H1 (cell line): ENCODE measurements around the gene NUP155. TPM values are rescaled to one million over a fixed set of nuclear protein-coding genes. Genes with fewer than 3 reads are reported as not detected.

Experiments
- CTCF ChIA-PET: fragments of 300-600 bp; sonication (Branson Sonifier 250); formaldehyde crosslinking; loops from one replicate; lab custom pipeline; 2021; ENCODE audit not compliant: partially characterized antibody; lab: Charles Lee
- POLR2A ChIA-PET: fragments of 300-600 bp; sonication (Branson Sonifier 250); formaldehyde crosslinking; loops from one replicate; lab custom pipeline; 2021; ENCODE audit warnings: inconsistent platforms; ENCODE audit not compliant: partially characterized antibody; lab: Charles Lee
- DNase-seq, 2 experiments: peaks; one replicate each; pipeline versions ENCODE4 v3.0.0 to v3.0.0-alpha.2; 2010 to 2022; ENCODE audit warnings: low spot score in 2 of 2, low read depth in 1 of 2, mixed read lengths in 1 of 2
- FAIRE-seq: peaks from 2 replicates; lab custom pipeline; 2011; peaks lifted over from hg19 to GRCh38; lab: Jason Lieb, UNC
- H2AFZ ChIP-seq: 2 replicates; pipeline ENCODE4 v1.8.1; 2012; ENCODE audit warnings: low read length, inconsistent platforms
- H2AK5ac ChIP-seq: 2 replicates; pipeline ENCODE4 v1.6.1; 2013; ENCODE audit warnings: low read depth, low read length
- H2BK120ac ChIP-seq: replicated peaks from 2 replicates; pipeline ENCODE3; 2013; ENCODE audit warnings: low read depth, low read length, inconsistent platforms
- H2BK12ac ChIP-seq: 2 replicates; pipeline ENCODE4 v1.6.1; 2013; ENCODE audit warnings: low read depth, low read length
- H2BK15ac ChIP-seq: 2 replicates; pipeline ENCODE4 v1.6.1; 2013; ENCODE audit warnings: low read length
- H2BK20ac ChIP-seq: 2 replicates; pipeline ENCODE4 v1.6.1; 2013; ENCODE audit warnings: low read length
- H2BK5ac ChIP-seq: 2 replicates; pipeline ENCODE4 v1.6.1; 2013; ENCODE audit warnings: low read depth, low read length
- H3K14ac ChIP-seq: 2 replicates; pipeline ENCODE4 v1.6.1; 2013; ENCODE audit warnings: inconsistent platforms; ENCODE audit not compliant: insufficient read length
- H3K18ac ChIP-seq: 2 replicates; pipeline ENCODE4 v1.6.1; 2013; ENCODE audit warnings: low read length; ENCODE audit errors: extremely low read depth
- H3K23ac ChIP-seq: 2 replicates; pipeline ENCODE4 v1.6.1; 2013; ENCODE audit warnings: inconsistent platforms; ENCODE audit not compliant: insufficient read length
- H3K23me2 ChIP-seq: 2 replicates; pipeline ENCODE4 v1.6.1; 2013; ENCODE audit warnings: low read depth, low read length
- H3K27ac ChIP-seq: 2 replicates; pipeline ENCODE4 v1.6.1; 2011; ENCODE audit warnings: low read depth, low read length, inconsistent platforms
- H3K27me3 ChIP-seq, 4 experiments: replicated peaks in 1 of 4; 1 replicate in 1 of 4; 2 replicates in 3 of 4; pipeline versions ENCODE4 v1.6.1 to v1.8.1; 2011 to 2013; ENCODE audit warnings: low read length in 3 of 4, mild to moderate bottlenecking in 3 of 4, inconsistent platforms in 2 of 4, mixed read lengths in 2 of 4, moderate library complexity in 1 of 4; ENCODE audit not compliant: control insufficient read depth in 3 of 4, insufficient read depth in 3 of 4; ENCODE audit errors: extremely low read depth in 1 of 4
- H3K36me3 ChIP-seq, 4 experiments: 2 replicates each; pipeline versions ENCODE4 v1.6.1 to v1.8.1; 2011 to 2013; ENCODE audit warnings: mild to moderate bottlenecking in 4 of 4, low read length in 3 of 4, moderate library complexity in 2 of 4, control low read depth in 1 of 4, inconsistent platforms in 1 of 4; ENCODE audit not compliant: insufficient read depth in 4 of 4, control insufficient read depth in 2 of 4
- H3K4ac ChIP-seq: replicated peaks from 2 replicates; pipeline ENCODE3; 2013; ENCODE audit warnings: low read length, low read depth, mixed read lengths, inconsistent platforms; ENCODE audit not compliant: insufficient read length
- H3K4me1 ChIP-seq, 4 experiments: replicated peaks in 1 of 4; 1 replicate in 1 of 4; 2 replicates in 3 of 4; pipeline versions ENCODE4 v1.6.1 to v1.8.1; 2011 to 2013; ENCODE audit warnings: low read length in 3 of 4, inconsistent platforms in 2 of 4, mixed read lengths in 1 of 4; ENCODE audit not compliant: insufficient read depth in 4 of 4, control insufficient read depth in 3 of 4
- H3K4me2 ChIP-seq, 2 experiments: 2 replicates each; pipeline versions ENCODE4 v1.6.1 to v1.8.1; 2011 to 2013; ENCODE audit warnings: low read depth in 2 of 2, low read length in 2 of 2, control low read depth in 1 of 2, inconsistent platforms in 1 of 2, mild to moderate bottlenecking in 1 of 2; ENCODE audit not compliant: insufficient read depth in 1 of 2
- H3K4me3 ChIP-seq, 4 experiments: fragments of 200-600, 300-600 bp in 1 of 4; sonication (generic), shearing (Covaris generic), sonication (Bioruptor Twin) in 1 of 4; 2 replicates each; pipeline versions ENCODE4 v1.5.1 to v1.8.1; 2011 to 2016; ENCODE audit warnings: low read length in 4 of 4, low read depth in 3 of 4, control low read depth in 2 of 4, inconsistent platforms in 2 of 4, mild to moderate bottlenecking in 2 of 4, mixed read lengths in 1 of 4, moderate library complexity in 1 of 4; ENCODE audit not compliant: insufficient read depth in 2 of 4; ENCODE audit errors: extremely low read depth in 1 of 4
- H3K56ac ChIP-seq: replicated peaks from 2 replicates; pipeline ENCODE3; 2013; ENCODE audit warnings: low read depth, mild to moderate bottlenecking, mixed read lengths, low read length, inconsistent platforms; ENCODE audit not compliant: insufficient read length
- H3K79me1 ChIP-seq: 2 replicates; pipeline ENCODE4 v1.6.1; 2013; ENCODE audit warnings: low read depth, low read length, control low read depth
- H3K79me2 ChIP-seq, 2 experiments: 2 replicates each; pipeline versions ENCODE4 v1.6.1 to v1.8.1; 2012 to 2013; ENCODE audit warnings: low read length in 2 of 2, mild to moderate bottlenecking in 2 of 2, inconsistent platforms in 1 of 2; ENCODE audit not compliant: insufficient read depth in 2 of 2, control insufficient read depth in 1 of 2
- H3K9ac ChIP-seq, 4 experiments: replicated peaks in 1 of 4; 1 replicate in 1 of 4; 2 replicates in 3 of 4; pipeline versions ENCODE4 v1.6.1 to v1.8.1; 2011 to 2013; ENCODE audit warnings: low read depth in 3 of 4, low read length in 3 of 4, control low read depth in 2 of 4, mild to moderate bottlenecking in 2 of 4, moderate library complexity in 2 of 4, inconsistent platforms in 1 of 4; ENCODE audit errors: extremely low read depth in 1 of 4
- H3K9me3 ChIP-seq, 2 experiments: 2 replicates each; pipeline versions ENCODE4 v1.6.1 to v1.8.1; 2012 to 2013; ENCODE audit warnings: mild to moderate bottlenecking in 2 of 2, moderate library complexity in 2 of 2, control low read depth in 1 of 2, inconsistent platforms in 1 of 2, low read depth in 1 of 2, low read length in 1 of 2, mixed read lengths in 1 of 2; ENCODE audit not compliant: insufficient read depth in 2 of 2
- H4K20me1 ChIP-seq, 2 experiments: replicated peaks in 1 of 2; 2 replicates each; pipeline versions ENCODE3 to v1.8.1; 2011 to 2013; ENCODE audit warnings: inconsistent platforms in 2 of 2, low read length in 2 of 2, mild to moderate bottlenecking in 1 of 2; ENCODE audit not compliant: insufficient read depth in 2 of 2, control insufficient read depth in 1 of 2
- H4K5ac ChIP-seq: 2 replicates; pipeline ENCODE4 v1.6.1; 2013; ENCODE audit warnings: low read length, low read depth, mixed read lengths, inconsistent platforms; ENCODE audit not compliant: insufficient read length
- H4K8ac ChIP-seq: 2 replicates; pipeline ENCODE4 v1.8.0; 2013; ENCODE audit warnings: mild to moderate bottlenecking, moderate library complexity, low read length, inconsistent platforms; ENCODE audit not compliant: insufficient read depth; ENCODE audit errors: extremely low read depth
- H4K91ac ChIP-seq: replicated peaks from 2 replicates; pipeline ENCODE3; 2013; ENCODE audit warnings: low read length, mixed read lengths, inconsistent platforms; ENCODE audit not compliant: insufficient read length
- KDM4A ChIP-seq: IDR thresholded peaks from one replicate; pipeline ENCODE4 v1.7.1; 2012; ENCODE audit warnings: low read depth, mild to moderate bottlenecking, moderate library complexity, low read length, inconsistent platforms; ENCODE audit not compliant: severe bottlenecking
- MAX ChIP-seq: IDR thresholded peaks from 2 replicates; pipeline ENCODE4 v1.6.1; 2012; ENCODE audit warnings: inconsistent platforms
- PHF8 ChIP-seq: fragments of 200-600 bp; sonication (generic); conservative IDR thresholded peaks from 2 replicates; pipeline ENCODE4 v1.7.1; 2012; ENCODE audit warnings: low read depth, mild to moderate bottlenecking, inconsistent platforms, low read length, moderate library complexity
- RAD21 ChIP-seq, 2 experiments: IDR thresholded peaks in 1 of 2; conservative IDR thresholded peaks in 1 of 2; 2 replicates each; pipeline ENCODE4 v1.6.1; 2011; ENCODE audit warnings: low read depth in 2 of 2, low read length in 2 of 2, improper control_type of control experiment in 1 of 2, inconsistent platforms in 1 of 2, mild to moderate bottlenecking in 1 of 2, moderate library complexity in 1 of 2
- RNF2 ChIP-seq: fragments of 200-900, 300-1000 bp; sonication (generic); IDR thresholded peaks from 2 replicates; pipeline ENCODE4 v1.7.1; 2016; ENCODE audit warnings: borderline replicate concordance, low read depth, mild to moderate bottlenecking, antibody characterized with exemption, low read length; ENCODE audit not compliant: poor library complexity, severe bottlenecking; ENCODE audit errors: missing control alignments
- SP1 ChIP-seq: IDR thresholded peaks from 2 replicates; pipeline ENCODE4 v1.6.1; 2011; ENCODE audit warnings: low read depth, low read length
- TAF1 ChIP-seq: IDR thresholded peaks from 2 replicates; pipeline ENCODE4 v1.6.1; 2011; ENCODE audit warnings: mild to moderate bottlenecking, low read depth, low read length
- WGBS, 2 experiments: shearing (Covaris generic) in 1 of 2; methylation state at CpG; one replicate each; pipeline versions ENCODE4 v1.1.6 to v1.1.7; 2013 to 2015; ENCODE audit warnings: low lambda C conversion rate in 2 of 2, mixed read lengths in 2 of 2, inconsistent platforms in 1 of 2, low coverage in 1 of 2, missing lambda C conversion rate in 1 of 2; ENCODE audit not compliant: insufficient replicate concordance in 2 of 2, insufficient coverage in 1 of 2, insufficient read length in 1 of 2; ENCODE audit errors: extremely low coverage in 1 of 2, missing lambda C conversion rate in 1 of 2; 5-methylcytosine and 5-hydroxymethylcytosine counted together
- polyA plus RNA-seq, 7 experiments: library from polyadenylated mRNA; depleted of rRNA in 3 of 7; stranded (reverse) in 5 of 7; unstranded in 2 of 7; fragments of >200 nt in 5 of 7; fragments of 200-250 nt in 2 of 7; gene quantifications; 1 replicate in 5 of 7; 2 replicates in 1 of 7; 4 replicates in 1 of 7; pipeline versions ENCODE4 v1.2.1 to v1.2.3, GENCODE V29; 2011 to 2013; ENCODE audit warnings: missing spikeins in 2 of 7, mixed read lengths in 2 of 7
- total RNA-seq: library from RNA; stranded (reverse); fragmentation: NEBNext Ultra II Directional; extraction: Animal tissue kit (Norgen Biotek cat#: 25700); gene quantifications from 2 replicates; pipeline ENCODE4 v1.2.1, GENCODE V29; 2021

Gene NUP155
- total and polyA plus RNA-seq, 2 of the 8 experiments (the other 6 are each of a cell fraction or from before 2014, with no cell fraction given), result 27.1 to 91.6 TPM

- DNase-seq (no peak), FAIRE-seq (no peak)
- no peak overlapping the region for H4K8ac ChIP-seq
- no peak overlapping the region for H2BK15ac ChIP-seq
- TF ChIP-seq RAD21 (IDR thresholded peaks at IDR 0.05 in 1 of 2, conservative IDR thresholded peaks at IDR 0.05 in 1 of 2; ENCODE audit: low read depth in 2 of 2, low read length in 2 of 2), result no peak
- TF ChIP-seq TAF1, result no peak
- no peak for TF ChIP-seq RNF2
- TF ChIP-seq KDM4A, result no peak
- no peak for TF ChIP-seq PHF8
- TF ChIP-seq SP1, result no peak
- no peak for TF ChIP-seq MAX
- ChIA-PET CTCF (no interaction called here), POLR2A (interaction anchor here (1.3 kb wide), 1 partner anchor 12 kb away, joined by 4 read pairs; the partner anchor contains the start of gene WDR70)
- H3K27ac ChIP-seq, result no peak overlapping the region
- no peaks in the 10 kb centered on the region for H3K23me2 ChIP-seq
- no peak overlapping the region for H2BK120ac ChIP-seq
- no peak overlapping the region for H3K9ac ChIP-seq
- no peaks in the 10 kb centered on the region for H3K9me3 ChIP-seq
- peaks cover 0 to 2% (median 0%) of the 10 kb centered on the region in 4 experiments; a peak in 3 of 8 replicates for H3K36me3 ChIP-seq
- H3K27me3 ChIP-seq, result no peaks in the 10 kb centered on the region
- no peaks in the 10 kb centered on the region for H3K4me1 ChIP-seq
- no peak overlapping the region for H3K23ac ChIP-seq
- no peak overlapping the region for H3K18ac ChIP-seq
- no peak overlapping the region for H4K5ac ChIP-seq
- H3K4ac ChIP-seq, result no peak overlapping the region
- H2AFZ ChIP-seq, result no peak overlapping the region
- H2BK12ac ChIP-seq, result no peak overlapping the region
- 86% methylated on average over 3 of the region's 3 CpGs; no CpG with 5 or more reads in 1 of the 2 experiments for WGBS, 2 experiments
- no peak overlapping the region for H3K4me3 ChIP-seq
- no peak overlapping the region for H3K4me2 ChIP-seq
- H2BK20ac ChIP-seq, result no peak overlapping the region
- no peaks in the 10 kb centered on the region for H4K20me1 ChIP-seq
- no peak overlapping the region for H2AK5ac ChIP-seq
- H4K91ac ChIP-seq, result no peak overlapping the region
- no peak overlapping the region for H3K56ac ChIP-seq
- H2BK5ac ChIP-seq, result no peak overlapping the region
- no peak overlapping the region for H3K14ac ChIP-seq
- no peaks in the 10 kb centered on the region for H3K79me2 ChIP-seq
- H3K79me1 ChIP-seq, result no peaks in the 10 kb centered on the region
Measured at GRCh38 chr5:37391591-37391990, 20.7 kb upstream of the NUP155 start.
